Stimulated activated CD8-positive, alpha-beta memory T cell treated with anti-CD3 and anti-CD28 coated beads, Interleukin-7, amount 100 ng/mL, for 4 hours (primary cell): ENCODE measurements around the gene PPM1E.
A peak's percentile ranks its signal among the peaks of the same experiment; 100 is the strongest.
"Not testable (repeated sequence)": the region's sequence is repeated elsewhere in the genome, so short reads cannot be mapped to it uniquely, and the experiment has no call there.

ENCODE experiments used
- DNase-seq, 2 donors: peaks; one replicate each; pipeline ENCODE4 v3.0.0-alpha.2; 2020; ENCODE audit warnings: low read depth in 2 of 2

Gene PPM1E

GRCh38 chr17:58755577-58756245 lies at the start of gene PPM1E:
Gene PPM1E (plus strand): TSS chr17:58755854.
- peak in 1 of 2 donors; percentile 18 for DNase-seq

DNA sequence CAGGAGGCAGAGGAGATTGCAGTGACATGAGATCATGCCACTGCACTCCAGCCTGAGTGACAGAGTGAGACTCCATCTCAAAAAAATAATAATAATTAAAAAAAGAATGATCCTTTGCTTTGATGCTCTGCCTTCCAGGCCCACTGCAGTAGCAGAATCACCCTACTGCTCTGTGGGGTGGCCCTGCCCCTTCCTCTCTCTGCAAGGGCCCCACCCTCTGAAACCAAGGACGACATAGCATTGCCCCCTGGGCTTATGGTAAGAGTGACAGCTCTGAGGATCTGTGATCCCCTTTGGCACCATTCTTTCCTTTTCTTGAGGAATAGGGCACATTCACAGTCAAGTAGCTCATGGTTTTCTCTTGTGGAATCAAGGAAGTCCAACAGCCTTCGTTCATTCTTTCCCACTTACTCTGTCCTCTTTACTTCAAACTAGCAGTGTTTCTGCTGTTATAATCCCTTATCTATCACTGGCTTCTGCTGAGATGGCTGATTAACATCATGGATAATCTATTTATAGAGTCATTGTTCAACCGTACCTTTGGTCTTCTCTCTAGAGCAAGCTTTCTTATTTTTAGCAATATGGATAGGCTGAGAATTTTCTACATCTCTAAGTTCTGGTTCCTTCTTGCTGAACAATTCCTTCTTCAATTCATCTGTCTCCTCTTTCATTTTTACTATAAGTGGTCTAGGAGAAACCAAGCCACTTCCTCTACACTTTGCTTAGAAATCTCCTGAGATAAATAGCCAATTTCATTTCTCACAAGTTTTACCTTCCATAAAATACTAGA lies 49.1 kb upstream of the PPM1E start:
- DNase-seq = no peak

GRCh38 chr17:58710948-58711552 lies 44.6 kb upstream of the PPM1E start:
- peak in 1 of 2 donors; percentile 2 for DNase-seq

DNA sequence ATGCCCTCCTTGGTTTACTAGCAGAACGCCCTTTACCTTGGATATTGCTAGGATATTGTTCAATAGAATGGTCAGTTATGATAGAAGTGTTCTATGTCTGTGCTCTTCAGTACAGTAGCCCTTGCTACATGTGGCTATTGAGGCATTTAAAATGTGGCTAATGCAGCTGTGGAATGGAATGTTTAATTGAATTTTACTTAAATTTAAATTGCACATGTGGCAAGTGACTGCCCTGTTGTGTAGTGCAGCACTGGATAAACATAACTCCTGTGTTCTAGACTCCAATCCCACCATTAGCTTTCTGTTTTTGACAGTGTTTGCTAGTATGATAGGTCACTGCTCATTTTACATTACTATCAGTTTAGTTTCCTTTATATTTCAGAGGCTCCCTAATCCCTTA lies 33.4 kb upstream of the PPM1E start:
- DNase-seq = no peak

GRCh38 chr17:58722696-58723095 lies 33.0 kb upstream of the PPM1E start:
- DNase-seq = no peak

DNA sequence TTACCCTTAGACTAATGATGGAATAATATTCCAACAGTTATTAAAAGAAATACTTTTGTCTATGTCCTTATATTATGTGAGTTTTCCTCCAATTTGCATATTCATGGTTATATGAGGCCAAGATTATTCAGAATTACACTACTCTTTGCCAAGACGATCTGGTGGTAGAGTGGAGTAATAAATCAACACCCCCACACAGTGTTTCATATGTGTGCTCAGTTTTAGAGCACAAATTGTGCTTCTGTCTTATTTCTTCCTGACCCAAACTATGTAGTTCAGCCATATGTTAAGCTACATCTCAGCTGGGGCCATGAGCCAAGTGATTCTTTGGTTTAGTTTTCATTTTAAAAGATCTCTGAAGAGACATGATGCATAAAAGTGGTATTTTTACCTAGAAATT lies 26.9 kb upstream of the PPM1E start:
- no peak for DNase-seq

DNA sequence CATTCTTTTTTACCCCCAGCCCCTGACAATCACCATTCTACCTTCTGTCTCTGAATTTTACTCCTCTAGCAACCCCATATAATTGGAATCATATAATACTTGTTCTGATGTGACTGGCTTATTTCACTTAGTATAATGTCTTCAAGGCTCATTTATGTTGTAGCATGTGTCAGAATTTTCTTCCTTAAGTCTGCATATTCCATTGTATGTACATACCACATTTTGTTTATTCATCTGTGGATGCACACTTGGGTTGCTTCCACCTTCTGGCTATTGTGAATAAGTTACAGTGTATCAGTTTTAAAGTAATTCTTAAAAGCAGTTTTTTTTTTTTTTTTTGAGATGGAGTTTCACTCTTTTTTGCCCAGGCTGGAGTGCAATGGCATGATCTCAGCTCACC lies 24.7 kb upstream of the PPM1E start:
- no peak for DNase-seq

DNA sequence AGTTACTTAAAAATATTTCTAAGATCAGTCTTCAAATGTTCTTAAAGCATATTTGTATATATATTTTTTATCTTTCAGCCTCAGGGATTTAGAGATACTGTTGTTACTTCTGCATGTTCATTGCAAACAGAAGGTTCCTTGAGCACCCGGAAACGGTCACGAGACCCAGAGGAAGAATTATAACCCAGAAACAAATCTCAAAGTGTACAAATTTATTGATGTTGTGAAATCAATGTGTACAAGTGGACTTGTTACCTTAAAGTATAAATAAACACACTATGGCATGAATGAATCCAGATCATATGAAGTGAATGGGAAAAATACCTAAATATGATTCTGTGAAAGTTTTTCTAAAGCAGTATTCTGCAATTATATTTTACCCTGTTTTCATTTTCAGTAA lies 21.6 kb upstream of the PPM1E start:
- DNase-seq = no peak

- DNase-seq = no peak
Observed at GRCh38 chr17:58734811-58735210, 20.8 kb upstream of the PPM1E start.

DNA sequence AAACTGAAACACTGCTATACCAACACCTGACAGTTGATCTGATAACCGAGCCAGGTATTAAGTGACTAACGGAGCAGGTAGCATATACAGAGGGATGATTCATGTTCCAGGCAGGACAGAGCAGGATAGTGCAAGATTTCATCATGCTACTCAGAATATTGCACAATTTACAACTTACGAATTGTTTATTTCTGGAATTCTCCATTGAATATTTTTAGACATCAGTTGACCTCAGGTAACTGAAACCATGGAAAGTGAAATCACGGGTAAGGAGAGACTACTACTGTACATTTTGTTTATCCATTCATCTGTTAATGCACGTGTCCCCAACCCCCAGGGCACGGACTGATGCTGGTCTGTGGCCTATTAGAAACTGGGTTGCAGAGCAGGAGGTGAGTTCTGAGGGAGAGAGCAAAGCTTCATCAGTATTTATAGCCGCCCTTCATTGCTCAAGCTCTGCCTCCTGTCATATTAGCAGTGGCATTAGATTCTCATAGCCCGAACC lies 14.5 kb upstream of the PPM1E start:
- DNase-seq = no peak

DNA sequence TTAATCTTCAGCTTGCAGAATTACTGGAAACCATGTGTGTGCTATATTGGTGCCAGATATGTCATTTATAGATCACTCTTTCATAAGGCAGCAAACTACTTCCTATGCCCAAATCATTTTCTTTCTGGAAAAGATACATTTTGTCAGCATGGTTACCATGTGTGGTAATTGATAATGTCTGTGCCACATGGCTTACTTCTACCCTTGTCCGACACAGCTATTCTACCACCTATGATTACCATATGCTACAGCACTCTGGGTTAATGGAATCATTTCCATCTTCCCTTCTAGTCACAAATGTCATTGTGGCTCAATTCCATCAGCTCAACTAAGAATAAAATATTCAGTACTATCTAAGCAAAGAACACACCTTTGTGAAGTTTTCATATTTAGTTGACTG lies 8.0 kb upstream of the PPM1E start:
- no peak for DNase-seq

DNA sequence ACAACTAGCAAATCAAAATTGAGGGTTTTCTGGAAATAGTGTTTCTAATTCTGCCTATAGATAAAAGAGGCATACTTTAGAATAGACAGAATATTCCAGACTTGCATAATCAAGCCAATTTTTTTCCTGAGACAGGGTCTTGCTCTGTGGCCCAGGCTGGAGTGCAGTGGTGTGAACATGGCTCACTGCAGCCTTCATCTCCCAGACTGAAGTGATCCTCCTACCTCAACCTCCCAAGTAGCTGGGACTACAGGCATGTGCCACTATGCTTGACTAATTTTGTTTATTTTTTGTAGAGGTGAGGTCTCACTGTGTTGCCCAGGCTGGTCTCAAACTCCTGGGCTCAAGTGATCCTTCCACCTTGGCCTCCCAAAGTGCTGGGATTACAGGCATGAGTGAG lies 6.0 kb upstream of the PPM1E start:
- not testable (repeated sequence) for DNase-seq

DNA sequence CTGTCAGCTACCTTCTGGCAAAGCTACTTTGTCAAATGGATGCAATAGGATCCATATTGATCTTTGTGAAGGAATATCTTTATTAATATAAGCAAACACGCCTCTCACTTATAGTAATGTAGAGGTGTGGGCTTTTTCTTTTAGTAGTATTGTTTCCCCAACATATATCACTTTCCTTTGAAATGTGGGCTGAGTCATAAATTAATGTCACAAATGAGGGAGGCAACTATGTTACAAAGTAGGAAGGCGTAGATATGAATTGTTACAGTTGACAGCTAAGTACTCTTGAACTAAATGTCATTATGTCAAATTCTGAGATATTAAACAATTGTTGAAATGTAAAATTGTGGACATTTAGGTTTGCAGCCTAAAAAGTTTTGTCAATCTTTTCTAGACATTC lies 2.6 kb upstream of the PPM1E start:
- DNase-seq = no peak

DNA sequence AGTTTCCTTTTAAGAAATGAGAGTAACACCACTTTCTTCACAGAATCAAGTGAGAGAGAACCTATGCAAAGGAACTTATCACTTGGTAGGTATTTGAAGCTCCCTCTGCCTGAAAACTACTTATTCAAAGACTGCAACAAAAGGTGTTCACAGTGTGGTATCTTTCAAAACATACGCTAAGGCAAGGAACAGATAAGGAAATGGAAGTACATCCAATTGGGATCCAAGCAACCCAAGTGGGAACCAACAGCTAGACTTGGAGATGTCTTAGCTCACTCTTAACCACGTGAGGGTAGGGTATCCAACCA lies 431 bp upstream of the PPM1E start:
- no peak for DNase-seq

- DNase-seq = no peak
Observed at GRCh38 chr17:58756246-58757161, 850 bp downstream of the PPM1E start.

DNA sequence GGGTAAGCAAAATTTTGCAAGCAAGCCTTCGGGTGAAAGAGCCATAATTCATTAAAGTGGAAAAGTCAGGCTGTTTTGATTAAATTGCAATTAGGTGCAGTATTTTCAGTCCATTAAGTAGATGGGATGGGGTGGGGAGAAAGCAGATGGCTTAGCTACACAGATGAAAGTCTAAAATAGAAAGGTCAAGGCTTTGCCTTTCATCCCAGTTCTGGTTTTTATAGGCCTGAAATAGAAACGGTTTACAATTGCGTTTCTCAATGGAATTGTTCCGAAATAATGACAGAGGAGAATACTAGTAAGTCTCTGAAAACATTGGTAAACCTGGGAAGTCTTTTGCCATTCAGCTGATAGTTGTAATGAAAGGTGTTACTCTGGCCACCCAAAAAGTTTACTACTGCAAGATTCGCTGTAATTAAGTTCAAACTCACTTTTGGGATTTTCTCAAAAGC lies 1.5 kb downstream of the PPM1E start:
- DNase-seq = no peak

GRCh38 chr17:58758890-58759289 lies 3.2 kb downstream of the PPM1E start:
- no peak for DNase-seq

DNA sequence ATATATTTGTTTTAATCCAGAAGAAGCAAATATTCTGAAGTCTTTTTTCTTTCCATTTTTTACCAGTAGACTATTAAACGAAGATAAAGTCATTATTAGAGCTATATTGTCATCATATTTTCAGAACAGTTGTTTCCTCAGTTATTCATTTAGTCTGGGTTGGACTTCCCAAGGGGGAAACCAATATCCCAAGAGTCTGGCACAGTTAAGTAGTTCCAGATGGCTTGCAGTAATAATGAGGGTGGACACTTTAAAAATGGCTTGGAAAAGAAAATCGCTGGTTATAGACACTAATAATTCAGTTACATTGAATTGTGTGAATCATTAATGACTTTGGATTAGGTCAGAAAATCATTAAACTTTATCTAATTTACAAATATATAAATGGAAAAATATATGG lies 3.9 kb downstream of the PPM1E start:
- no peak for DNase-seq

DNA sequence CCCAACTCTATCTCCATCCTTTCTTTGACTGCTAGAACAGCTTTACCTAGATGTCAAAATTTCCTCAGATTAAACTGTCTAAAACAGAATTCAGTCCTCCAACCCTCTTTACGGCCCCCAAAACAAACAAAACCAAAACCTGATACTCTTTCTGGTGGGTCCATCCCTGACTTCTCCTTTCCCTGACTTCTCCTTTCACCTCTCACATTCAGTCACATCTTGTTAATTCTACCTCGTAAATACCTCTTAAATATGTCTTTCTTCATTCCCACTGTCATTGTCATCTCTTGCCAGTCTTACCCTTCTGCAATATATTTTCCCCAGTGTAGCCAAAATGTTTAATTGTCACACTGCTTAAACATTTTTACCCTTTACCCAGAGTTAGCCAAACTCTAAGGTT lies 4.6 kb downstream of the PPM1E start:
- no peak for DNase-seq

- DNase-seq = no peak
Observed at GRCh38 chr17:58763263-58763662, 7.6 kb downstream of the PPM1E start.

DNA sequence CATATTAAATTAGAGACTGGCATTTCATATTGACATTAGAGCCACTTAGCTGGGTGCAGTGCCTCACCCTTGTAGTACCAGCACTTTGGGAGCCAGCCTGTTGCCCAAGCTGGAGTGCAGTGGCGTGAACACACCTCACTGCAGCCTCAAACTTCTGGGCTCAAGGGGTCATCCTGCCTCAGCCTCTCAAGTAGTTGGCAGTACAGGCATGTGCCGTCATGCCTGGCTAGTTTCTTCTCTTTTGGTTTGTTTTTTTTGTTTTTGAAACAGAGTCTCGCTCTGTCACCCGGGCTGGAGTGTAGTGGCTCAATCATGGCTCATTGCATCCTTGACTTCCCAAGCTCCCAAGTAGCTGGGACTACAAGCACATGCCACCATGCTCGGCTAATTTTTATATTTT lies 8.7 kb downstream of the PPM1E start:
- no peak for DNase-seq

- not testable (repeated sequence) for DNase-seq
Observed at GRCh38 chr17:58778482-58778881, 22.8 kb downstream of the PPM1E start.
